NT2/D1 (cell line): ENCODE data around the gene CTNNA3.

Source experiments
- SUZ12 ChIP-seq: IDR thresholded peaks from 2 replicates; pipeline ENCODE4 v1.6.1; 2011; ENCODE audit not compliant: insufficient read length, insufficient read depth; ENCODE audit errors: extremely low read depth
- YY1 ChIP-seq: IDR thresholded peaks from 2 replicates; pipeline ENCODE4 v1.6.1; 2011; ENCODE audit not compliant: insufficient read length, insufficient read depth
- ZNF274 ChIP-seq: IDR thresholded peaks from 2 replicates; pipeline ENCODE4 v1.6.1; 2011; ENCODE audit warnings: mild to moderate bottlenecking, low read depth, low read length

- TF ChIP-seq ZNF274: no peak
- TF ChIP-seq YY1: no peak
- no peak for TF ChIP-seq SUZ12
Measured at GRCh38 chr10:67079126-67079525, 616.9 kb downstream of the CTNNA3 start.
